GM03348 (cell line): Measurements from ENCODE around the gene ADAMTSL1.

Source experiments
- DNase-seq: peaks from one replicate; pipeline ENCODE4 v3.0.0; 2012; ENCODE audit warnings: low spot score

The ADAMTSL1 gene

DNA sequence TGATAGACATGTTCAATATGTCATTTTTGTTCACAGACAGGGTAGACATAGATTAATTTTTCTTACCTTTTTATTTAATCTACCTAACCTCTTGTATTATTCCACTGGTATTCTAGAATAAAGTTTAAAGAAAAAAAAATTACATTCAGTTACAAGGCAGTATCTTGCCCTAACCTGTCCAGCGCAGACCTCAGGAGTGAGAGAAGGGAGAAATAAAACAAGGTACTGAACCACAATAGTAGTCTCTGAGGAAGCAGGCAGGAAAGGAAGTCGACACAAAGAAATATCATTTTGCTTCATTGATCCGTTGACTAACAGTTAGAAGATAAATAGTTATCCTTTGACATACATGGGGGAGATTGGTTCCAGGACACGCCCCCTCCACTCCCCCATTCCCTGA lies 12.5 kb upstream of the ADAMTSL1 start:
- DNase-seq: no peak

DNA sequence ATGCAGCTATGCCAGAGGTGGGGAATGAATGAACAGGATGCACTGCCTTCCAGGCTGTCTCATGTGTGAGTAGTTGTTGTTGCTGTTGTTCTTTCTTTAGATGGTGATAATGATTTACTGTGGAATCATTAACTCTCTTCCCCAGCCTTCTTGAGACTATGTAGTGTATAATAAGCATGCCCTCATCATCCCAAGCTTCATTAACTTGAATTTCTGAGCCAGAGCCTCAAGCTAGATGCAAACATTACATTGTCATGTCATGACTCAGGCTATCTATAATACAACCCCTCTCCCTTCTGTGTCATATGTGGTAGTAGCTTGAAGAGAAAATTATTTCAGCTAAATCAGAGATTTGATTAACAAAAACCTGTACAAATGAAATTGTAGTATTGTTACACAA lies 10.0 kb upstream of the ADAMTSL1 start:
- no peak for DNase-seq

DNA sequence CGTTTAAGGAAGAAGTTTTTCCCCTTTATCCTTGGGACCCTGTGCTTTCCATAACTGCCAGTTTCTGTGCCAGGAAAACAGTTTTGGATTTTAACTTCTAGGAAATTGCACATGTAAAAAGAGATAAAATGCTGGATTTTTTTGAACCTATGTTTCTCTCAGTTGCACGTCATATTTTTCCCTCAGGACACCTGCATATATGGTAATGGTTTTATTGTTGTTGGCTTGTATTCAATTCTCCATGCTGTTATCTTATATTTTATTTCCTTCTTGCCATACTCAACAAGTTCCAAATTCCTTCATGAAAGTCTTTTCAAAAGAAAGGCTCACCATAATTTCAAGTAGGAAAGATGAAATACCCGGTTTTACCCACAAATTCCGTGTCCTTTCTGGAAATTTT lies 7.9 kb upstream of the ADAMTSL1 start:
- no peak for DNase-seq

- no peak for DNase-seq
These were observed 6.3 kb upstream of the ADAMTSL1 start for GRCh38 chr9:18467696-18468095.

GRCh38 chr9:18472435-18472834 lies 1.5 kb upstream of the ADAMTSL1 start:
- no peak for DNase-seq

DNA sequence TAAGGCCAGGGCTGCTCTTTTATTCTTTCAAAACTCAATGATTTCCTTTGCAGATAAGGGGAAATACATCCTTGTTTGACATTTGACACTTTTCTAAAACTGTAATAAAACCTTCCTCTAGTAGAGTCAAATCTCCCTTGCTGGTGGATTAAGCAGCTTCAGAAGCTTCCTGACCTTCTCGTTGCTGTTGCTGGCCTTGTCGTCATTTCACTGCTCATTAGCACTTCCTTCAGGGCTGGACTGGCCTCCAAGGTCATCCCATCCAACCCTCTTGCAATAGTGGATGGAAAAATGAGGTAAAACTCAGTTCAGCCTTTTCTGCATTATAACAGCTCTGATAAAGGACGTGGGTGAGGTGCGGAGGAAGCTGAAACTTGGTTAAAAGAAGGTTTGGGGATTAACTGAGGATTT lies 1.1 kb upstream of the ADAMTSL1 start:
- DNase-seq: peak; percentile 16

DNA sequence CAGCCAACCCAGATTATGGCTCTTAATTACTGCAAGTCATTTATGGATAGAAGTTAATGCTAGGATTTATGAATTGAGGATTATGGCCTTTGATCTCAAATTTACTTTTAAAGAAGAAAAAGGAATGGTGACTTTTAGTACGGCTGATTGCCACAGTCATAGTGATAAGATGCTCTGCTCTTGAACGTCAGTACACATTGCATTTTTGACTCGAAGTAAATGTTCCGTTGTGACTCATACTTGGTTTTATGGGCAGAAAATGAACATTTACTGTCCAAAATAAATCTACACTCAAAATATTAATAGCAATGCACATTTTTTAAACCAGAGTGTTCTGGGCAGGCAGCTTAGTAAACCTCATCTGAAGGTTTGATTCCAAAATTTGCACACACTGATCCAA lies 830 bp downstream of the ADAMTSL1 start:
- no peak for DNase-seq

DNA sequence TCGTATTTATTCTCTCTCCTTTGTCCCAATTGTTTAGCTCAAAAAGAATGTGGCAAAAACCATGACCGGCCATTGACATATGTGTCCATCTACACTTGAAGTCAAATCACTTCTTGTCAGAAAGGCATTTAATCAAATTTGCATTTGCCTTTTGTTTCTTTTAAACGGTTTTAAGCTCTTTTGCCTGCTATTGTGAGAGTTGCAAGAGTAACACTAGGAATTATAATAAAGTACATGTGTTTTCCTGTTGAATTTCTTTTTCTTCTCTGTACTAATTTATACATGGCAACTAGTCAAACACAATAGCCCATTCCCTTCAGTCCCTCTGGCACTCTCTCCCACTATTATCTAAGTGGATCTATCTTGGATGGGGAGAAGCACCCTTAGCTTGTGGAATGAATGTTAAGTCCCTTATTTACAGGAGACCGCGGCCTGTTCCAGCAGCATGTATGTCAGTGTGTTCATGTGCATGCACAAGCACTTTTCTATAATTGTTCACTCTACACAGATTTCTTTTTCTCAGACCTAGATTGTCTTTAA lies 3.2 kb downstream of the ADAMTSL1 start:
- DNase-seq: no peak

DNA sequence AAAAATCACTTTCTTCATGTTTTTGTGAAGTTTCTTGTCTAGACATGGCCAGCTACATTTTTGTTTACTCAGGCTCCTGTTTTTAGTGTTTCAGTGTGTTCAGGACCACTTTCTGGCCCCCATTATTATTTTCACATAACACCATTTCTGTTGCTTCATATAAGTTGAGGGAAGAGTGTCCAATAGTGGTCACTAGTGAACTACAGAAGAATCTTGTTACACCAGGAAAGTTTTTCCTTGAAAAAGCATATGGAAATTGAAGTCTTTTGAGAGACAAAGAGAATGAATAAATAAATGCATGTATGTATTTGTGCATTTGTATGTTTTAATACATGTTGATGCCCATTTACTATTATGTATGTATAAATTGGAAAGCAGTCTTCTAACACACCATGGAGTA lies 3.8 kb downstream of the ADAMTSL1 start:
- no peak for DNase-seq

GRCh38 chr9:18478501-18479361 lies 4.8 kb downstream of the ADAMTSL1 start:
- peak; percentile 52 for DNase-seq

- no peak for DNase-seq
These were observed 5.5 kb downstream of the ADAMTSL1 start for GRCh38 chr9:18479405-18479804.

GRCh38 chr9:18480662-18481093 lies 6.7 kb downstream of the ADAMTSL1 start:
- DNase-seq: peak; percentile 32

GRCh38 chr9:18482371-18482770 lies 8.4 kb downstream of the ADAMTSL1 start:
- no peak for DNase-seq

- no peak for DNase-seq
These were observed 11.8 kb downstream of the ADAMTSL1 start for GRCh38 chr9:18485714-18486113.

GRCh38 chr9:18487611-18488010 lies 13.7 kb downstream of the ADAMTSL1 start:
- DNase-seq: no peak

DNA sequence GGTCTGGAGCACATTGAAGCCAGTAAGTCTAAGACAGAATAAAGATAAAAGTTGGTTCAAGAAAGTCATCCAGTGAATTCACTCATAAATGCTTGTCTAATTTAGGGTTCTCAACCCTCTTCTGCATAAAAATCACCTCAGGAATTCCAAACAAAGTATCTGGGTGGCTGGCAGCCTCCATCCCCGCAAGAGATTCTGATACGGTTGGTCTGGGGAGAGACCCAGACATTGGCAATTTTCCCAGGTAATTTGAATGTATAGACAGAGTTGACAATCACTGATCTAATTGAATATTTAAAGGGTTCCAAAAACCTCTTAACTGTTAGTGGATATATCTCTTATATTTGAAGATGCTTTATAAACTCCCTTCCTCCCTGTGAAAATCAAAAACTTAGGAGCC lies 14.9 kb downstream of the ADAMTSL1 start:
- no peak for DNase-seq

- DNase-seq: peak; percentile 42
These were observed 15.9 kb downstream of the ADAMTSL1 start for GRCh38 chr9:18489861-18490260.

DNA sequence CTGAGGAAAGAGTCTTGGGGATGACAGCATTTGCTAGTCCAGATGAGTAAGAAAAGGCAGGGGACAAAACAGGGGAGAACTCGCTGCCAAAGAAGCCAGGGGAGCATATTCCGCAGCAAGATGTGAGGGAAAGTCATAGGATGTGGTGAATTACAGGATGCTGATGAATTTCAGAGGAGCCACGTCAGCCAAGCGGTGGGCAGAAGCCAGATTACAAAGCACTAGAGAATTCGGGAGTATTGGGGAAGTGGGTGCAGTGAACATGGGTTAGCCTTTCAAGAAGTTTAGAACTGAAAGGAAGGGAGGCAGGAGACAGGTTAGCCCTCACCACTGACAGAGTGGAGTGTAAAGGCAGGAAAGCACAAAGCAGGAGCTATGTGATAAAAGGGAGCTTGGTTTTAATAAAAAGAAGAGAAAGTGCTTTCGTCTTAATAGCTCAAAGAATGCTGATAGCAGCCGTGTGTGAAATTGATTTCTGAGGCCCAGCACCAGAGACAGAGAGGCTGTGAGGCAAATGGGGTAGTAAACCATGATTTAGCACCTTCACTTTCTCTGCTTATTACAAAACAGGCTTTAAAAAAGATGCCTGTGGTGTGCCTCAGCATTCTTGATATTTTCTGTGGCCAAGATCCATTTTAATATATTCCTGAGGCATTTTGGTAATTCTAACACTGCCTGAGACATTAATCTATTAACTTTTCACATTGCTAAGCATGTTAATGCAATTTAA lies 16.9 kb downstream of the ADAMTSL1 start:
- peak; percentile 76 for DNase-seq

DNA sequence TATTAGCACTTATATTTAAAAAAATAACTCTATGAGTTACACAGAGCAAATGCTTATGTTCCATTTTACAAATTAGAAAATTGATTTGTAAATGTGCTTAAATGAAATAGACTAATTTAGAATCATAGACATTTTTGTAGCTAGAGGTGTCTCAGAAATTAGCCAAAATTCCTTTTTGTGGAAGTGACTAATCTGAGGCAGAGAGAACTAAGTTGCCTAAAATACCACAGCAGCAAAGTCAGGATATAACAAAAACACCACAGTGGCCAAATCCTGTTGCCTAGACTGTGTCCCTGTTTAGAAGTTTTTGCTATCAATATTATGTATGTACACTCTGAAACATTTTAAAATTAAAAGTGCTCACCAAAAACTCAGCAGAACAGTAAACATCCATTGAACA lies 18.7 kb downstream of the ADAMTSL1 start:
- DNase-seq: peak; percentile 34

DNA sequence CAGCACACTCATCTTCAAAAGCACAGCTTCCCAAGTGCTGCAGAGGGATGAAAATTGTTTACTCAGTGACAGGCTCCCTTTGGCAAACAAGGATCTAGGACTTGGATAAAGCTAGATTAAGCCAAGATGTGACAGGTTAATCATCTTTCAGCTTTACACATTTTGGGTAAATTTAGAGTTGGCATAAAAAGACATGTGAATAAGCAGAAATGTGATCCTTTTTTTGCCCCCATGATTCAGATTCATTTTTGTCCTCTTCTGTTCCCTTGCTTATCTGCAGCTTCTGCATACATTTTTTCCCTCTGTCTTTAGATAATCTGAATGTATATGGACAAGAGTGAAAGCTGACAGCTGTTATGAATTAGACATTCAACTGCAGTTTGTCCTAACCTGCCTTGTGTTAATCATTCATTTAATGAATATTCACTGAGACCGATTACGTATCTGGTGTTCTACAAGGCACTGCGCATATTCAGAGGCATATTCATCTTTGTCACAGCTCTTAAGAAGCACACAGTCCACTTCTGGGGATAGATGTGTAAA lies 19.6 kb downstream of the ADAMTSL1 start:
- DNase-seq: peak; percentile 11

GRCh38 chr9:18495065-18495464 lies 21.1 kb downstream of the ADAMTSL1 start:
- DNase-seq: no peak

DNA sequence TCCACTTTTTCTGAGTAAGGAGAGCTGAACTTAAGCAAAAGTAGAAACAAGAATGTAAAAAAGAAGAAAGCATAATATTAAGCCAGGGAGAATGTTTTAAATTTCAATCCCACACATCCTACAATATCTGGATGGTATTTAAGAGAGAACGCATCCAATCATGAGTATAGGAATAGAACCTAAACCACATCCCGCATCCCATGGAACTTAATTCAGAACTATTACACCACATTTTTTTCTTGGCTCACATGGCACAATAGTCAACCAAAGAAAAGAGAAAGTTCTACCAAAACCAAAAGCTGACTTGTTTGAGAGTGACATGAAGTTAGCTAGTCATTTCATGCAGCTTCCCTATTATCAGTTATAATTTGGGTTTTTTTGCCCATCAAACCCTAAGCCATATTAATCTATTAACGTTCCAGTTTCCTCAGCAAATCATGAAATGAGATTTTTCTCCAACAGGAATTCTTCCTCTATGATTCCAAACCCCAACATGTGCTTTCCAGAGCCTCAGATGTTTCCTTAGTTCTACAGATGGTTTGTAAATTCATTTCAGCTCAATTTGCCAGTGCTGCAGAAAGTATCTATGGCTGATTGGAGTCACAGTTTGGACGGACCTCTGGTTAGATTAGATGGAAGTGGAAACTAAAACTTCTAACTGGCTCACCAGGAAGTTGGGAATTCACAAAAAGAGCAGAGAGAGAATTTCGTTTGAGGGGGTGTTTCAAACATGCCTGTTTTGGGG lies 22.5 kb downstream of the ADAMTSL1 start:
- DNase-seq: peak; percentile 11
